ENCODE results near the gene SLC16A5.
"Not testable (repeated sequence)": the region's sequence is repeated elsewhere in the genome, so short reads cannot be mapped to it uniquely, and the experiment has no call there.

The SLC16A5 gene

GRCh38 chr17:75111777-75112335 lies 24.1 kb downstream of the SLC16A5 start:
- no peak for DNase-seq (ENCODE audit: low spot score)

GRCh38 chr17:75113798-75114551 lies 26.2 kb downstream of the SLC16A5 start:
- DNase-seq (ENCODE audit: low spot score), result peak; percentile 86

GRCh38 chr17:75114552-75115314 lies 27.0 kb downstream of the SLC16A5 start:
- DNase-seq (ENCODE audit: low spot score), result no peak

GRCh38 chr17:75115555-75115954 lies 27.8 kb downstream of the SLC16A5 start:
- DNase-seq (ENCODE audit: low spot score), result no peak

GRCh38 chr17:75116737-75117136 lies 29.0 kb downstream of the SLC16A5 start:
- no peak for DNase-seq (ENCODE audit: low spot score)

DNA sequence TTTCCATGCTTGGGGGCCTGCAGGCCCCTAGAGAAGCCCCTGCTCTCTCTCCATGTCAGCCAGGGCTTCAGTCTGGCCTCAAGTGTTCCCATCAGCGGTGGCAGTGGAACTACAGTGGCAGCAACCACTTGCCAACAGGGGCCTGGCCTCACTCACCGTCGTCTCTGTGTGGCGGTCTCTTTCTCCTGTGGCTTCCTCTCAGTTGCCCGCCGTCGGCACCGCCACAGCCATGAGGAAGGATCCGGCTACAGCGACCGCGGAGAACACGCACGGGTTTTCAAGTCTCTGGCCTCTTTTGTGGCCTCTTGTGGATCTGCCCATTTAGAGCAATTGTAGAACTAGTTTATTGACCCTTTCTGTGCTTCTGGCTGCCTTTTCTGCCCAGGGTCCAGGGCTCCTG lies 30.6 kb downstream of the SLC16A5 start:
- DNase-seq (ENCODE audit: low spot score), result no peak

- DNase-seq (ENCODE audit: low spot score), result no peak
These were observed 36.5 kb downstream of the SLC16A5 start for GRCh38 chr17:75124041-75124818.

GRCh38 chr17:75124819-75125162 lies 37.0 kb downstream of the SLC16A5 start:
- DNase-seq (ENCODE audit: low spot score), result no peak

DNA sequence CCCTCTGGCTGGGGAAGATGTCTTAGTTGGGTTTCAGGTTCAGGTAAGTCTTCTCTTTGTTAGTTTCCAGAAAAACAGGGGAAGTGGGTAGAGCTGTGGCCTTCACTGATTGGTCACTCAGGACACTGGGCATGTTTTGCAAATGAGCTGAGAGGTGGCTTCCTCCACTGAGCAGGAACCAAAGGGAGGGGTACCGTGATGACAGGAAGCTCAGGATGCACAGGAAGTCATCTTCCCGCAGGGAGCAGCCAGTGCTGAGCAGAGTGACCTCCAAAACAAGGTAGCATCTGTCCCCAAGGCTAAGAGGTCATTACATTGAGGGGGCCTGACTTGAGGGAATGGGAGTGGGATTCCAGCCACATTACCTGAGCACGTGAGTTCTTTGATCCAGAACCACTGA lies 38.2 kb downstream of the SLC16A5 start:
- no peak for DNase-seq (ENCODE audit: low spot score)

GRCh38 chr17:75126954-75127353 lies 39.2 kb downstream of the SLC16A5 start:
- DNase-seq (ENCODE audit: low spot score), result no peak

- DNase-seq (ENCODE audit: low spot score), result not testable (repeated sequence)
These were observed 40.2 kb downstream of the SLC16A5 start for GRCh38 chr17:75127936-75128335.

GRCh38 chr17:75128694-75129505 lies 41.1 kb downstream of the SLC16A5 start:
- DNase-seq (ENCODE audit: low spot score), result no peak

GRCh38 chr17:75129576-75129975 lies 41.8 kb downstream of the SLC16A5 start:
- no peak for DNase-seq (ENCODE audit: low spot score)

DNA sequence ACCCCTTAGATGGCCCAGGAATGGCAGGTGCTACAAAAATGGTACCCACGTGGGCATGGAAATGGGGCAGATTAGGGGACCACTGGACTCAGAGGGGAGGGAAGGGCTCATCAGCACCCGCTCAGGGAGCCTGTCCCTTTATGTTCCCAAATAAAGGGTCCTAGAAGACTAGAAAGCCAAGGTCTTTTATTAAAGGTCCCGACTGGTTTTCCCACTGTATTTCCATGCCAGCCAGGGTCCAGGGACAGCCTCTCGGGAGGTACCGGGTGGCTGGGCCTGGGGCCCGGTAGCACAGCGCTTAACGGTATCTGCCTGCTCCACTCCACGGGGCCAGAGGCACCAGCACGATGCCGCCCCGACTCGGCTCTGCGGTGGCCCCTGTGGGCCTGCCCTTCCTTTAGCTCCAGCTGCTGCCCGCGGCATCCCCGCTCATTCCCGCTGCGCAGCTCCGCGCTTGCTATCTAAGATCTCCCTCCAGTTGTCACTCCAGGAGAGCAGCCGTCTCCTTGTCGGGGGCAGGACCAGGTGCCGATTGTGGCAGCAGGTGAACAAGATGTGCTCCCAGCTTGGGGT lies 42.4 kb downstream of the SLC16A5 start:
- no peak for DNase-seq (ENCODE audit: low spot score)

GRCh38 chr17:75130632-75131277 lies 43.0 kb downstream of the SLC16A5 start:
- no peak for DNase-seq (ENCODE audit: low spot score)

GRCh38 chr17:75131278-75132017 lies 43.7 kb downstream of the SLC16A5 start, which contains the start of gene NT5C:
Gene NT5C (minus strand): TSS chr17:75131742. CDS start chr17:75131707, 35 bp downstream.
- DNase-seq (ENCODE audit: low spot score), result peak; percentile 62

DNA sequence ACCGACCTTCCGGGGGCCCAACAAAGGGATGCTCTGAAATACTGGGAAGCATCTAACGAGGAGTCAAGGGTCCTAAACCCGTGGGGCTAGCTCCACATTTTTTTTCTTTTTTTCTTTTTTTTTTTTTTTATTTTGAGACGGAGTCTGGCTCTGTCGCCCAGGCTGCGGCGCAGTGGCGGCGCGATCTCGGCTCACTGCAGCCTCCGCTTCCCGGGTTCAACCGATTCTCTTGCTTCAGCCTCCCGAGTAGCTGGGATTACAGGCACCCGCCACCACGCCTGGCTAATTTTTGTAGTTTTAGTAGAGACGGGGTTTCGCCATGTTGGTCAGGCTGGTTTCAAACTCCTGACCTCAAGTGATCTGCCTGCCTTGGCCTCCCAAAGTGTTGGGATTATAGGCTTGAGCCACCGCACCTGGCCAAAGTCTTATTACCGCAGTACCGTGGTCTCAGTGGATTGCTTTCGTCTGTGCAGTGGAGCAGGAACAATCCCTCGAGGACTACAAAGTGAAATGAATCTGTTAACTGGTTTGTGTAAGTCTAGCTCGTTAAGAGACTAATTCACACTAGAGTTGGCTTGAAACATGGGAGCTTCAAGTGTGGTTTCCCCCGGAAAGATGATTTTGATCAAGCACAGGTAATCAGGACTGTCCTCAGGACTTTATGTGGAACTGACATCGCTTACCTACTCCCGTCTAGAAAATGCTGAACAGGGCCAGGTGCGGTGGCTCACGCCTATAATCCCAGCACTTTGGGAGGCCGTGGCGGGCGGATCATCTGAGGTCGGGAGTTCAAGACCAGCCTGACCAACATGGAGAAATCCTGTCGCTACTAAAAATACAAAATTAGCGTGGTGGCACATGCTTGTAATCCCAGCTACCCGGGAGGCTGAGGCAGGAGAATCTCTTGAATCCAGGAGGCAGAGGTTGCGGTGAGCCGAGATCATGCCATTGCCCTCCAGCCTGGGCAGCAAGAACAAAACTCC lies 44.6 kb downstream of the SLC16A5 start:
- DNase-seq (ENCODE audit: low spot score), result not testable (repeated sequence)

DNA sequence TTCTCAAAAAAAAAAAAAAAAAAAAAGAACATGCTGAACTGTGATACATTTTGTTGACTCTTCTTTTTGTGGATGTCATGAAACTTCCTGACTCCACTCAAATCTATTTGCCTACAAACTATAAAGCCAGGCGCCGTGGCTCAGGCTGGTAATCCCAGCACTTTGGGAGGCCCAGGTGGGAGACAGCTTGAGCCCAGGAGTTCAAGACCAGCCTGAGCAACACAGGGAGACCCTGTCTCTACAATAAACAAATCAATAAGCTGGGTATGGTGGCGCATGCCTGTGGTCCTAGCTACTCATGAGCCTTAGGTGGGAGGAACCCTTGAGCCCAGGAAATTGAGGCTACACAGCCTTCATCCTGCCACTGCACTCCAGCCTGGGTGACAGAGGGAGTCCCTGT lies 45.2 kb downstream of the SLC16A5 start:
- no peak for DNase-seq (ENCODE audit: low spot score)
